CD4-positive, alpha-beta memory T cell (primary cell): ENCODE data around the gene MOAP1. TPM values are rescaled to one million over a fixed set of nuclear protein-coding genes. Genes with fewer than 3 reads are reported as not detected.
"Not testable (repeated sequence)": the region's sequence is repeated elsewhere in the genome, so short reads cannot be mapped to it uniquely, and the experiment has no call there.

Experiments
- CTCF ChIA-PET: fragments of 350-600 bp; sonication (Branson Sonifier 250); formaldehyde crosslinking; loops from one replicate; lab custom pipeline; 2021; ENCODE audit warnings: inconsistent platforms; ENCODE audit not compliant: partially characterized antibody; lab: Charles Lee
- POLR2A ChIA-PET: fragments of 350-600 bp; sonication (Branson Sonifier 250); formaldehyde crosslinking; loops from one replicate; lab custom pipeline; 2021; ENCODE audit not compliant: partially characterized antibody; lab: Charles Lee
- DNase-seq, 5 donors: peaks; one replicate each; pipeline versions ENCODE4 v3.0.0 to v3.0.0-alpha.2; 2020 to 2022; ENCODE audit warnings: mixed read lengths in 1 of 5
- H3K27ac ChIP-seq: one replicate; pipeline ENCODE4 v1.7.0; 2013; ENCODE audit warnings: low read depth, low read length
- H3K27me3 ChIP-seq: 2 replicates; pipeline ENCODE4 v1.7.0; 2013; ENCODE audit warnings: mild to moderate bottlenecking, low read length, moderate library complexity; ENCODE audit not compliant: insufficient read depth
- H3K36me3 ChIP-seq: 2 replicates; pipeline ENCODE4 v1.7.0; 2013; ENCODE audit warnings: mild to moderate bottlenecking, low read length, moderate library complexity; ENCODE audit not compliant: insufficient read depth
- H3K4me1 ChIP-seq: 2 replicates; pipeline ENCODE4 v1.7.0; 2013; ENCODE audit warnings: mild to moderate bottlenecking, low read length, moderate library complexity; ENCODE audit not compliant: insufficient read depth
- H3K4me3 ChIP-seq, 2 donors: one replicate each; pipeline ENCODE4 v1.7.0; 2013; ENCODE audit warnings: low read length in 2 of 2, mild to moderate bottlenecking in 1 of 2
- H3K9me3 ChIP-seq, 2 donors: one replicate each; pipeline ENCODE4 v1.7.0; 2013; ENCODE audit warnings: low read length in 2 of 2, control low read depth in 1 of 2; ENCODE audit not compliant: control insufficient read depth in 1 of 2
- H3K27ac Mint-ChIP-seq, 7 donors: one replicate each; pipeline ENCODE4 v1.8.0; 2020 to 2021; ENCODE audit warnings: mixed read lengths in 7 of 7, mild to moderate bottlenecking in 6 of 7, inconsistent platforms in 3 of 7, moderate library complexity in 3 of 7
- H3K27me3 Mint-ChIP-seq, 2 donors: one replicate each; pipeline ENCODE4 v1.8.0; 2020 to 2021; ENCODE audit warnings: mixed read lengths in 2 of 2
- H3K36me3 Mint-ChIP-seq, 2 donors: one replicate each; pipeline ENCODE4 v1.8.0; 2020 to 2021; ENCODE audit warnings: mixed read lengths in 2 of 2, inconsistent platforms in 1 of 2, mild to moderate bottlenecking in 1 of 2
- H3K4me1 Mint-ChIP-seq, 4 donors: one replicate each; pipeline ENCODE4 v1.8.0; 2020 to 2021; ENCODE audit warnings: mixed read lengths in 4 of 4, mild to moderate bottlenecking in 1 of 4
- H3K4me3 Mint-ChIP-seq, 8 donors: one replicate each; pipeline ENCODE4 v1.8.0; 2020 to 2021; ENCODE audit warnings: mixed read lengths in 8 of 8, mild to moderate bottlenecking in 7 of 8, moderate library complexity in 6 of 8, inconsistent platforms in 3 of 8
- H3K9me3 Mint-ChIP-seq, 8 donors: one replicate each; pipeline ENCODE4 v1.8.0; 2020 to 2021; ENCODE audit warnings: mixed read lengths in 8 of 8, mild to moderate bottlenecking in 5 of 8, inconsistent platforms in 3 of 8, moderate library complexity in 1 of 8
- intact Hi-C: fragments of 100-400 bp; cut with micrococcal nuclease; formaldehyde crosslinking; loops from one replicate; pipeline ENCODE4 v1.15.1; 2023
- polyA plus RNA-seq, 2 donors: library from polyadenylated mRNA; unstranded; fragments of 300-500 nt; fragmentation: Illumina TruSeq; gene quantifications; one replicate each; pipeline ENCODE4 v1.2.3, GENCODE V29; 2021
- total RNA-seq, 2 experiments: library from RNA; stranded (reverse); gene quantifications; one replicate each; pipeline ENCODE4 v1.2.3, GENCODE V29; 2021

MOAP1 gene
- total and polyA plus RNA-seq, 4 experiments from 2014 or later: 39.0 to 108 (median 49.7) TPM

GRCh38 chr14:93186466-93186865 lies 1.8 kb upstream of the MOAP1 start:
- H3K27ac Mint-ChIP-seq: peak overlapping the region; percentile 7 to 93 (median 88)
- H3K9me3 Mint-ChIP-seq: no peaks in the 10 kb centered on the region
- H3K4me1 Mint-ChIP-seq: peaks cover 29 to 41% (median 37%) of the 10 kb centered on the region in 4 donors
- Histone ChIP-seq H3K36me3 (peaks cover 7% of the 10 kb centered on the region), H3K4me3 (no peak overlapping the region), H3K9me3 (no peaks in the 10 kb centered on the region), H3K27ac (no peak overlapping the region), H3K27me3 (no peaks in the 10 kb centered on the region), H3K4me1 (peaks cover 37% of the 10 kb centered on the region)
- ChIA-PET POLR2A (interaction anchor here (0.6 to 2.1 kb wide), 3 partner anchors 13 to 460 kb away, joined by 3 to 10 read pairs (median 3); partner anchors contain the start of genes GON7 and UBR7), CTCF (interaction anchor here (1.0 to 5.6 kb wide), 5 partner anchors 8 to 73 kb away, joined by 4 to 41 read pairs (median 15); partner anchors contain the start of genes GON7 and UBR7)
- DNase-seq: no peak
- intact Hi-C loops: loop anchor here (10.0 kb wide), 1 partner anchor 392 kb away; the partner anchor contains the start of gene GOLGA5
- peak overlapping the region; percentile 64 to 80 (median 66) for H3K4me3 Mint-ChIP-seq
- H3K36me3 Mint-ChIP-seq: peaks cover 11 to 24% of the 10 kb centered on the region in 2 donors
- no peaks in the 10 kb centered on the region for H3K27me3 Mint-ChIP-seq

DNA sequence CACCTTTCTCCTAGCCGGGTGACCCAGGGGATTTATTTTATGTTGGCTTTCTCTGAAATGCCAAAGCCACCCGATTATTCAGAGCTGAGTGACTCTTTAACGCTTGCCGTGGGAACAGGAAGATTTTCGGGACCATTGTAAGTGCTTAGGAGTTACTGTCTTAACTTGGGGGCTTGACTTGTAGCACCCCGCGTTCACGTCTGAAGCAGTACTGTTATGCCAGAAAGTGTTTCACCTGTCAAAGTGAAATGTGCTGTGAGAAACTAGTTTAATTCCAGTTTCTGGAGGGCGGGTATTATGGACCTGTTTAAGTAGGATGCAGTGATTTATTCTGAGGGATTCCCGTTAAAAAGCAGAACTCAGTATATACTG lies 638 bp upstream of the MOAP1 start:
- peaks cover 11 to 26% of the 10 kb centered on the region in 2 donors for H3K36me3 Mint-ChIP-seq
- peak overlapping the region; percentile 89 to 97 (median 94) for H3K4me3 Mint-ChIP-seq
- H3K27me3 Mint-ChIP-seq: no peaks in the 10 kb centered on the region

DNA sequence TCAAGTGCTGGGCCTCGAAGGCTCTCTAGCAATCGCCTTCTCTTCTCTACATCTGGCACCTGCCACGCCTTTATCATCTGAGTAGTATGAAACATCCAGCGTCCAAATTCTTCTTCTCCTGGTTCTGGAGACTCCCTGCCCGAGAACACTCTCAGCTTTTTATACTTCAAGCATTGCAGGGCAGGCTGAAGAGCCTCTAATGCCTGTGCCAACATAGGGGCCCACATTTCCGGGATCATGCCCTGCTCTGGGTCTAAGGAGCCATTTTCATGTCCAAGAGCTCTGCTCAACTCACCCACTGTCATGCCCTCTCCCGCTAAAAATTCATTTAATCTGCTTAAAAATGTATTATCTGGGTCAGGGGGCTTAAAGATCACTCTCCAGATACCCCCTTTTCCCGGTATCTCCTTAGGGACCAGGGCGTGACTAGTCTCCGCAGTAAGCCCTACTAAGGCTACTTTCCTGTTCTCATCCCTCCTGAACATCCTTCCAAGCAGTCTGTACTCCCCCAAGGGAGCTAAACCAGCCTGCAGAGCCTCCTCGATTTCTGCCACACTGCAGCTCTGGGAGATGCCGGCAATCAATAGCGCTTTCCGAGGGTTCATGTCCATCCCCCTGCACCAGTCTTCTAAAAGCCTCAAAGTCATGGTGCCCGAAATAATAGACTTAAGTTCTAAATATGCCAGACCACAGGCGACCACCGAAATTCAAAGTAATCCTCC lies 940 bp downstream of the MOAP1 start:
- no peak for DNase-seq
- Mint-ChIP-seq H3K27ac (peak overlapping the region; percentile 88 to 97 (median 91)), H3K4me3 (peak overlapping the region; percentile 85 to 89 (median 87)), H3K4me1 (peaks cover 27 to 41% (median 36%) of the 10 kb centered on the region in 4 donors), H3K27me3 (no peaks in the 10 kb centered on the region), H3K36me3 (peaks cover 11 to 26% of the 10 kb centered on the region in 2 donors), H3K9me3 (no peaks in the 10 kb centered on the region)
- ChIA-PET POLR2A (interaction anchor here (0.7 to 2.6 kb wide), 11 partner anchors 13 to 533 kb away, joined by 3 to 85 read pairs (median 3); partner anchors contain the start of genes GON7, ITPK1 and UBR7), CTCF (interaction anchor here (1.1 to 5.6 kb wide), 8 partner anchors 8 to 78 kb away, joined by 3 to 41 read pairs (median 8); partner anchors contain the start of genes GON7 and UBR7)
- peaks cover 37% of the 10 kb centered on the region for H3K4me1 ChIP-seq
- H3K9me3 ChIP-seq: no peaks in the 10 kb centered on the region
- peaks cover 7% of the 10 kb centered on the region for H3K36me3 ChIP-seq
- H3K4me3 ChIP-seq: peak overlapping the region; percentile 19 to 71
- H3K27ac ChIP-seq: peak overlapping the region; percentile 98
- intact Hi-C loops: loop anchor here (1.0 to 10.0 kb wide), 3 partner anchors 69 to 389 kb away; partner anchors contain the start of genes GOLGA5 and ITPK1
- no peaks in the 10 kb centered on the region for H3K27me3 ChIP-seq

More for the DNA sequence above, 638 bp upstream of the MOAP1 start:
- Histone ChIP-seq H3K4me3 (peak overlapping the region; percentile 82 to 93), H3K27ac (peak overlapping the region; percentile 75), H3K9me3 (no peaks in the 10 kb centered on the region), H3K27me3 (no peaks in the 10 kb centered on the region), H3K36me3 (peaks cover 7% of the 10 kb centered on the region), H3K4me1 (peaks cover 37% of the 10 kb centered on the region)
- Mint-ChIP-seq H3K4me1 (peaks cover 29 to 41% (median 37%) of the 10 kb centered on the region in 4 donors), H3K9me3 (no peaks in the 10 kb centered on the region), H3K27ac (peak overlapping the region; percentile 92 to 98 (median 97))
- POLR2A ChIA-PET: interaction anchor here (0.8 to 2.6 kb wide), 14 partner anchors 9 to 1145 kb away, joined by 3 to 85 read pairs (median 4); partner anchors contain the start of genes GOLGA5, GON7, ITPK1 and UBR7
- DNase-seq: no peak
- intact Hi-C loops: loop anchor here (1.0 to 10.0 kb wide), 3 partner anchors 22 to 391 kb away; partner anchors contain the start of genes GOLGA5, GON7, ITPK1 and UBR7
- CTCF ChIA-PET: interaction anchor here (0.7 to 5.6 kb wide), 10 partner anchors 10 to 72 kb away, joined by 3 to 41 read pairs (median 6); partner anchors contain the start of genes GON7 and UBR7

GRCh38 chr14:93175492-93175891 lies 9.2 kb downstream of the MOAP1 start:
- Histone ChIP-seq H3K4me3 (no peak overlapping the region), H3K27me3 (no peaks in the 10 kb centered on the region), H3K27ac (no peak overlapping the region), H3K9me3 (no peaks in the 10 kb centered on the region), H3K4me1 (no peaks in the 10 kb centered on the region), H3K36me3 (no peaks in the 10 kb centered on the region)
- ChIA-PET CTCF (interaction anchor here (1.4 to 4.9 kb wide), 3 partner anchors 9 to 62 kb away, joined by 4 to 32 read pairs (median 10); partner anchors contain the start of genes LYSET and MOAP1), POLR2A (no interaction called here)
- H3K4me1 Mint-ChIP-seq: peaks cover 0 to 6% (median 4%) of the 10 kb centered on the region in 4 donors
- intact Hi-C loops: no loop called here
- H3K27me3 Mint-ChIP-seq: no peaks in the 10 kb centered on the region
- H3K9me3 Mint-ChIP-seq: no peaks in the 10 kb centered on the region
- DNase-seq: no peak
- H3K27ac Mint-ChIP-seq: no peak overlapping the region
- no peaks in the 10 kb centered on the region for H3K36me3 Mint-ChIP-seq
- no peak overlapping the region for H3K4me3 Mint-ChIP-seq

DNA sequence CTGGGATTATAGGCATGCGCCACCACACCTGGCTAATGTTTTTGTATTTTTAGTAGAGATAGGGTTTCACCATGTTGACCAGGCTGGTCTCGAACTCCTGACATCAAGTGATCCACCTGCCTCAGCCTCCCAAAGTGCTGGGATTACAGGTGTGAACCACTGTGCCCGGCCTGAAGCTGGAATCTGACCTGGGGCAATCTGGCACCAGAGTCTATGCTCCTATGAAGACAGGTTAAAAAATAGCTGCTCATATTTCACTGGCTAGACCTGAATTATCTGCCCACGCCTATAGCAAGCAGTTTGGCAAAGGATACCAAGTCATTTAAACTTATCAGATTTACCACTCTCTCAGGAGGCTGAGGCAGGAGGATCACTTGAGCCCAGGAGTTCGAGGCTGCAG lies 10.0 kb downstream of the MOAP1 start:
- POLR2A ChIA-PET, H3K27ac Mint-ChIP-seq, H3K27ac ChIP-seq, H3K9me3 ChIP-seq, intact Hi-C loops, H3K9me3 Mint-ChIP-seq, DNase-seq, H3K27me3 ChIP-seq, H3K4me1 Mint-ChIP-seq, H3K36me3 ChIP-seq, H3K4me1 ChIP-seq, H3K27me3 Mint-ChIP-seq, H3K4me3 Mint-ChIP-seq, H3K4me3 ChIP-seq, H3K36me3 Mint-ChIP-seq: not testable (repeated sequence)
- CTCF ChIA-PET: interaction anchor here (1.5 to 2.9 kb wide), 3 partner anchors 10 to 61 kb away, joined by 3 to 13 read pairs (median 10); partner anchors contain the start of genes LYSET and MOAP1

DNA sequence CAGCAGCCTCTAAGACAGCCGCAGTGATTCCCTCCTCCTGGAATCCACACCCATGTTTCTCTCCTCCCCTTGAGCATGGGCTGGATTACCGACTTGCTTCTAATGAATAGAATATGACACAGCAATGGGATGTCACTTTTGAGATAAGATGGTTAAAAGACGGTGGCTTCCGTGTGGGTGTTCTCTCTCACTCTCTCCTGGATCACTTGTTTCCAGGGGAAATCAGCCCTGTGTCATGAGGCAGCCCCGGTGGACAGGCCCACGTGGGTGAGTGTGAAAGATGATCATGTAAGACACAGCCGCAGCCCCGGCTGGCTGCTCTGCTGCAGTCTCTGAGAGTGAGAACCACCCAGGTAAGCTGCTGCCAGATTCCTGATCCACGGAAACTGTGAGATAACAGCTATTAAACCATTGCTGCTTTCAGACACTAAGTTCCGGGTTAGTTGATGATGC lies 10.7 kb downstream of the MOAP1 start:
- ChIA-PET POLR2A (no interaction called here), CTCF (interaction anchor here (1.5 to 2.9 kb wide), 2 partner anchors 35 to 61 kb away, joined by 3 to 13 read pairs; no protein-coding TSS in a partner anchor)
- intact Hi-C loops: no loop called here
- Histone ChIP-seq H3K36me3 (no peaks in the 10 kb centered on the region), H3K27me3 (no peaks in the 10 kb centered on the region), H3K4me3 (no peak overlapping the region), H3K9me3 (no peaks in the 10 kb centered on the region), H3K27ac (no peak overlapping the region), H3K4me1 (no peaks in the 10 kb centered on the region)
- Mint-ChIP-seq H3K4me1 (peaks cover 0 to 6% (median 4%) of the 10 kb centered on the region in 4 donors), H3K4me3 (no peak overlapping the region), H3K27me3 (no peaks in the 10 kb centered on the region), H3K27ac (no peak overlapping the region), H3K9me3 (no peaks in the 10 kb centered on the region), H3K36me3 (no peaks in the 10 kb centered on the region)
- DNase-seq: no peak
